ENCODE results near the gene LYPD5.

- TF ChIP-seq CTCF (IDR thresholded peaks at IDR 0.05) = no peak
- TF ChIP-seq POLR2AphosphoS5 (IDR thresholded peaks at IDR 0.05) = no peak
- no peak for TF ChIP-seq POLR2A (IDR thresholded peaks at IDR 0.05)
Measured at GRCh38 chr19:43820884-43821215, 18.6 kb upstream of the LYPD5 start.

All from suprapubic skin (tissue), 4 donors.